Stomach (tissue), 9 donors: ENCODE measurements around the gene GRIA1. TPM values are rescaled to one million over a fixed set of nuclear protein-coding genes. Genes with fewer than 3 reads are reported as not detected.

Experiments
- DNase-seq, 2 donors: peaks; one replicate each; pipeline versions ENCODE4 v3.0.0 to v3.0.0-alpha.2; 2013 to 2019
- H3K27ac ChIP-seq, 5 donors: fragments of 200-600 bp in 4 of 5; sonication (generic) in 4 of 5; one replicate each; pipeline ENCODE4 v1.5.1; 2013 to 2019; ENCODE audit warnings: mild to moderate bottlenecking in 1 of 5, moderate library complexity in 1 of 5
- H3K27me3 ChIP-seq, 3 donors: fragments of 200-600 bp; sonication (generic); one replicate each; pipeline ENCODE4 v1.5.1; 2017 to 2019; ENCODE audit warnings: mixed run types in 1 of 3
- H3K36me3 ChIP-seq, 4 donors: fragments of 200-600 bp; sonication (generic); 1 replicate in 3 of 4; 2 replicates in 1 of 4; pipeline ENCODE4 v1.5.1; 2016 to 2019
- H3K4me1 ChIP-seq, 4 donors: fragments of 200-600 bp; sonication (generic); one replicate each; pipeline ENCODE4 v1.5.1; 2016 to 2019
- H3K4me3 ChIP-seq, 4 donors: fragments of 200-600 bp; sonication (generic) in 3 of 4; one replicate each; pipeline ENCODE4 v1.5.1; 2016 to 2019; ENCODE audit warnings: mild to moderate bottlenecking in 1 of 4
- H3K9me3 ChIP-seq, 4 donors: fragments of 200-600 bp; sonication (generic); one replicate each; pipeline ENCODE4 v1.5.1; 2016 to 2019
- EP300 ChIP-seq: sonication (generic); formaldehyde crosslinking; IDR thresholded peaks from one replicate; pipeline ENCODE4 v1.6.1; 2017; ENCODE audit warnings: antibody characterized with exemption
- POLR2A ChIP-seq, 4 donors: fragments of 450-650 bp; IDR thresholded peaks; one replicate each; pipeline ENCODE4 v1.6.1; 2016; ENCODE audit warnings: antibody characterized with exemption in 4 of 4, control low read depth in 2 of 4, mild to moderate bottlenecking in 1 of 4, moderate library complexity in 1 of 4
- POLR2AphosphoS5 ChIP-seq, 3 donors: sonication (generic); formaldehyde crosslinking; IDR thresholded peaks; one replicate each; pipeline ENCODE4 v1.6.1; 2016; ENCODE audit warnings: antibody characterized with exemption in 3 of 3
- WGBS, 5 donors: extraction: QIAGEN DNeasy Blood & Tissue Kit in 3 of 5; methylation state at CpG; one replicate each; pipeline versions ENCODE4 v1.1.5 to v1.1.7; 2013 to 2018; 5-methylcytosine and 5-hydroxymethylcytosine counted together
- intact Hi-C: fragments of 100-400 bp; cut with DNase I; formaldehyde crosslinking; loops from one replicate; pipeline ENCODE4 v1.15.1; 2023; ENCODE audit warnings: low total_unique reads
- polyA plus RNA-seq, 3 donors: library from polyadenylated mRNA; stranded (reverse); fragments of 200-250 nt; gene quantifications; one replicate each; pipeline ENCODE4 v1.2.3, GENCODE V29; 2013
- total RNA-seq, 5 donors: library from RNA; depleted of rRNA; stranded (reverse); fragments of >200 nt; gene quantifications; one replicate each; pipeline versions ENCODE4 v1.1.0 to v1.2.3, GENCODE V29; 2014 to 2016
- TF ChIP-seq, protein P1 (sequence below), 7 experiments: fragments of 450-650 bp in 4 of 7; fragments of 200-600 bp in 3 of 7; sonication (generic) in 3 of 7; IDR thresholded peaks; one replicate each; pipeline ENCODE4 v1.5.1; 2016 to 2019; ENCODE audit warnings: antibody characterized with exemption in 7 of 7, control low read depth in 2 of 7, mild to moderate bottlenecking in 1 of 7
- donor health status: healthy with polysubstance abuse.
- donor health status: Bipolar disorder and iron deficiency.
- donor health status: healthy.

GRIA1 gene
- total and polyA plus RNA-seq, 8 donors, result 0.03 to 2.6 (median 0.29) TPM; not detected in 3

- intact Hi-C loops, result no loop called here
- DNase-seq, result peak in 1 of 2 donors; percentile 43
- WGBS, 5 donors, result 59 to 83% (median 70%) methylated on average over 3 of the region's 3 CpGs
- H3K9me3 ChIP-seq, result peaks cover 0 to 5% (median 0%) of the 10 kb centered on the region in 4 donors
- no peaks in the 10 kb centered on the region for H3K27me3 ChIP-seq
- H3K27ac ChIP-seq, result no peak overlapping the region
- H3K4me3 ChIP-seq, result no peak overlapping the region
- TF ChIP-seq POLR2AphosphoS5 (IDR thresholded peaks at IDR 0.05), result no peak
- no peak for TF ChIP-seq POLR2A (IDR thresholded peaks at IDR 0.05)
- TF ChIP-seq, protein P1, sequence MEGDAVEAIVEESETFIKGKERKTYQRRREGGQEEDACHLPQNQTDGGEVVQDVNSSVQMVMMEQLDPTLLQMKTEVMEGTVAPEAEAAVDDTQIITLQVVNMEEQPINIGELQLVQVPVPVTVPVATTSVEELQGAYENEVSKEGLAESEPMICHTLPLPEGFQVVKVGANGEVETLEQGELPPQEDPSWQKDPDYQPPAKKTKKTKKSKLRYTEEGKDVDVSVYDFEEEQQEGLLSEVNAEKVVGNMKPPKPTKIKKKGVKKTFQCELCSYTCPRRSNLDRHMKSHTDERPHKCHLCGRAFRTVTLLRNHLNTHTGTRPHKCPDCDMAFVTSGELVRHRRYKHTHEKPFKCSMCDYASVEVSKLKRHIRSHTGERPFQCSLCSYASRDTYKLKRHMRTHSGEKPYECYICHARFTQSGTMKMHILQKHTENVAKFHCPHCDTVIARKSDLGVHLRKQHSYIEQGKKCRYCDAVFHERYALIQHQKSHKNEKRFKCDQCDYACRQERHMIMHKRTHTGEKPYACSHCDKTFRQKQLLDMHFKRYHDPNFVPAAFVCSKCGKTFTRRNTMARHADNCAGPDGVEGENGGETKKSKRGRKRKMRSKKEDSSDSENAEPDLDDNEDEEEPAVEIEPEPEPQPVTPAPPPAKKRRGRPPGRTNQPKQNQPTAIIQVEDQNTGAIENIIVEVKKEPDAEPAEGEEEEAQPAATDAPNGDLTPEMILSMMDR (IDR thresholded peaks at IDR 0.05), result no peak
- TF ChIP-seq EP300, result no peak
- H3K36me3 ChIP-seq, result no peaks in the 10 kb centered on the region
- H3K4me1 ChIP-seq, result no peaks in the 10 kb centered on the region
These were observed 14.3 kb downstream of the GRIA1 start for GRCh38 chr5:153504726-153505125.

- intact Hi-C loops, result no loop called here
- Histone ChIP-seq H3K27me3 (no peaks in the 10 kb centered on the region), H3K9me3 (peaks cover 0 to 5% (median 0%) of the 10 kb centered on the region in 4 donors), H3K4me1 (no peaks in the 10 kb centered on the region), H3K27ac (no peak overlapping the region), H3K36me3 (no peaks in the 10 kb centered on the region), H3K4me3 (no peak overlapping the region)
- DNase-seq, result no peak
- WGBS, 5 donors, result 63 to 80% (median 71%) methylated on average over 1 of the region's 1 CpG
- TF ChIP-seq POLR2AphosphoS5 (IDR thresholded peaks at IDR 0.05), result no peak
- TF ChIP-seq, protein P1 (IDR thresholded peaks at IDR 0.05), result no peak
- TF ChIP-seq POLR2A (IDR thresholded peaks at IDR 0.05), result no peak
- TF ChIP-seq EP300, result no peak
These were observed 18.2 kb downstream of the GRIA1 start for GRCh38 chr5:153508700-153509099.

- Histone ChIP-seq H3K27me3 (no peaks in the 10 kb centered on the region), H3K4me1 (no peaks in the 10 kb centered on the region), H3K9me3 (peaks cover 0 to 13% (median 6%) of the 10 kb centered on the region in 4 donors), H3K4me3 (no peak overlapping the region), H3K27ac (no peak overlapping the region), H3K36me3 (no peaks in the 10 kb centered on the region)
- intact Hi-C loops, result no loop called here
- 63 to 81% (median 78%) methylated on average over 6 of the region's 6 CpGs for WGBS, 5 donors
- TF ChIP-seq EP300, result no peak
- no peak for DNase-seq
These were observed 21.2 kb downstream of the GRIA1 start for GRCh38 chr5:153511622-153512021.

DNA sequence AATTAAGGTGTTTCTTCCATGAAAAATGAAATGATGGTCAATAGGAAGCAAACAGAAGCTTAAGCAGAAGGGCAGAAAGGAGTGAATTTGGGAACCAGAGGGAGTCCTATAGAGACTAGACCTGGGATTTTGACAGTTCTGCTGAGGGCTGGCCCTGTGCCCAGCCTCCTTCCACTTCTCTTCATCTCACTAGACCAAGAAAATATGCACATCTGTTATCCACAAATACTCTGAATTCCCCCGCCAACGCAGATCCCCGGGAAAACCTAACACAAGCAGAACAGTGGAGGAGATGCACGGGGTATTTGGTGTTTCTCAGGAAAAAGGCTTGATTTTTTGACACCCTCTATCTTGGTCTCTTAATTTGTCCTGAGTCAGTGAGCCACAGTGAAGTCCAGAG is 22.7 kb downstream of the GRIA1 start:
- Histone ChIP-seq H3K27me3 (no peaks in the 10 kb centered on the region), H3K4me3 (no peak overlapping the region), H3K9me3 (peaks cover 0 to 13% (median 6%) of the 10 kb centered on the region in 4 donors), H3K36me3 (no peaks in the 10 kb centered on the region), H3K27ac (no peak overlapping the region), H3K4me1 (no peaks in the 10 kb centered on the region)
- TF ChIP-seq POLR2A (IDR thresholded peaks at IDR 0.05) (no peak), POLR2AphosphoS5 (IDR thresholded peaks at IDR 0.05) (no peak), EP300 (no peak)
- TF ChIP-seq, protein P1 (IDR thresholded peaks at IDR 0.05), result no peak
- 75 to 83% (median 79%) methylated on average over 4 of the region's 4 CpGs for WGBS, 5 donors
- intact Hi-C loops, result no loop called here
- no peak for DNase-seq

GRCh38 chr5:153515301-153515700 is 24.8 kb downstream of the GRIA1 start:
- WGBS, 5 donors, result 60 to 68% (median 68%) methylated on average over 2 of the region's 2 CpGs
- TF ChIP-seq POLR2AphosphoS5 (IDR thresholded peaks at IDR 0.05) (no peak), POLR2A (IDR thresholded peaks at IDR 0.05) (no peak), EP300 (no peak)
- TF ChIP-seq, protein P1 (IDR thresholded peaks at IDR 0.05), result no peak
- H3K9me3 ChIP-seq, result peaks cover 0 to 9% (median 5%) of the 10 kb centered on the region in 4 donors

More at GRCh38 chr5:153515301-153515700, 24.8 kb downstream of the GRIA1 start:
- no peaks in the 10 kb centered on the region for H3K27me3 ChIP-seq
- H3K27ac ChIP-seq, result no peak overlapping the region
- H3K36me3 ChIP-seq, result no peaks in the 10 kb centered on the region
- no peak overlapping the region for H3K4me3 ChIP-seq
- DNase-seq, result no peak
- intact Hi-C loops, result no loop called here
- H3K4me1 ChIP-seq, result no peaks in the 10 kb centered on the region
